ENCODE measurements around the gene ATXN1.
A peak's percentile ranks its signal among the peaks of the same experiment; 100 is the strongest.
"Not testable (repeated sequence)": the region's sequence is repeated elsewhere in the genome, so short reads cannot be mapped to it uniquely, and the experiment has no call there.

Gene ATXN1

DNA sequence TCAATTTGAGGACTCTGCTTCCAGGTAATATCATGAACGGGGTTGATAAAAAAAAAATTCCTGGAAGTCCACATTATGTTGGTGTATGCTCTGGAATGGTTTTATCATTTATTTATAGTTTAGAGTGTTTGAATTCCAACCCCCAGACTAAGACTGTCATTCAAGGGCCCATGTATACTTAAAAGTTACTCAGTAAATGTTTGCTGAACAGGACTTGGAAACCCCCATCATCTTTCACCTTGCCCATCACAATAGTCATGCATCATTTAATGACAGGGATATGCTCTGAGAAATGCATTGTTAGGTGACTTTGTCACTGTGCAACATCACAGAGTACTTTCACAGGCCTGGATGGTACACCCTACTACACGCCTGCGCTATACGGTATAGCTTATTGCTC is 104.8 kb downstream of the ATXN1 start:
- DNase-seq, result no peak

DNA sequence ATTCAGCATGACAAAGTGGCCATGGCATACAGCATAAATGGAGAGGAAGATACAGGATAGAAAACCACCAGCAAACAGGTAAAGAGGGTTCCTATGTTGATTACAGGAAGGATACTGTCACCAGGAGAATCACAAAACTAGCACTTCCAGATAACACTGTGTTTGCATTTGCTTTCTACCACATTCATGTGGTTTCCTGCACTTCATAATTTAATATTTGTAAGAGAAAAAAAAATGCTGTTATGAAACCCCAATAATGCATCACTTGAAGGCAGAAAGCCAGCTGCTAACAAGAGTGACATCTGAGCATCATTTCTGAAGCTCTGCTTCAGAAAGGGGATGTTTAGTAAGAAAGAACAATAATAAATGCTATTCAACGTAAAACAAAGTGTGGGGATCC is 106.6 kb downstream of the ATXN1 start:
- no peak for DNase-seq

DNA sequence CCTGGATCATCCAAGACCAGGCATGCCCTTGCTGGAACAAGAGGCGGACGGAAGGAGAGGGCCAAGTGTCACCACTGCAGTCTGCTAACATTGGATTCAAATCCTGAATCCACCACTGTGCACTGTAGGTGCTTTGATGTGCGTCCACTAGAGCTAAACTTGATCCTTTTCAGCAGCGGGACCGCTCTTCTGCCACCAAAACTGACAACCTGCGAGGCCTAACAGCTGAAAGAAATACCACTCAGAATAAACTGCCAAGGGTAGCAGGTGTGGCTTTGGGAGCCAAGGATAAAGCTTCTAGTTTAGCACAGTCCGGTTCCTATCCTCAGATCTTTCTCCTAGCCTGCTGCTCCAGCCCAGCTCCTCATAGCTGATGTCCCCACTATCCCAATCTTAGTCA is 108.0 kb downstream of the ATXN1 start:
- no peak for DNase-seq

DNA sequence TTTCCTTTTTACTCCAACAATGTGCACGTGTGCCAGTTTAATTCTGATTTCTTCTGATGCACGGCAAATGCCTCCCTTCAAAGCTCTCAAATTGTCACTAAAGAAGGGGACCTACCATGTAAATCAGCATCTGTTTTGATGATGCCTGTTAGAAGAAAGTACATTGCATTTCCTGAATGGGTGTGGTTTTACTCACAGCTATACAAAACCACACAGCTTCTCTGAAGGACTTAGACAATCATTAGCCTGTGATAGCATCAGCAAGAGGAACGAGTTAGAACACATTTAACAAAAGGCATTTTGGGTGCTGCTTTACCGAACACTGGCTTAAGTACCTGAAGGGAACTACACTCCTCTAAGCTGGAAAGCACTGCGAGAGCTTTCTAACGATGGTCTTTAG is 109.4 kb downstream of the ATXN1 start:
- no peak for DNase-seq

DNA sequence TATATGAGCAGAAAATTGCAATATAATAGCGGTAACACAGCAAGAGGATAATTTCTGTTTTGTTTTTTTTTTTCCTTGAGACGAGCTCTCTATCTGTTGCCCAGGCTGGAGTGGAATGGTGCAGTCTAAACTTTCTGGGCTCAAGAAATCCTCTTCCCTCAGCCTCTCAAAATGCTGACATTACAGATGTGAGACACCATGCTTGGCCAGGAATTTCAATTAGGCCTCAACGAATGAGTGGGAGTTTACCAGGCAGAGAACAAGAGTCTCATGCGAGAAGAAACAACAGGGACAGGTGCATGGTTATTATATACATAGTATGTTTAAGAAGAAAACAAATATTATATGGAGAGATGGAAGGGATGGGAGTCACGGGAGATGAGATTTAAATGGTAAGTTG is 111.4 kb downstream of the ATXN1 start:
- no peak for DNase-seq

DNA sequence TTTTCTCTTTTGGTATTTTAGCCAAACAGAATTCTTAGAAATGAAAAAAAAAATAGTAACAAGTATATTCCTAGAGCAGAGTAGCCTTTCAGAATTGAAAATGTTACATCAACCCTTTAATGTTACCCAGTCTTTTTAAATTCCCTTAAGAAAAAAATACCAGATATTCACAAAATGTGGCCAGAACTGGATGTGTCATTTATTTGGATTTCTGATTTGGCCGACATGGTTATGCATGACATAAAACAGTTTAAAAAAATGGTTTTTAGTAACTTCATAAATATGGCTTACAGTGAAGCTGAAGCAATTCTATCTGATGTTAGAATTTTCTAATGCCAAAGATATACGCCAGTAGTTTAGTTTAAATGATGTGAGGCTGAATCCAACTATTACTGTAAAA is 112.0 kb downstream of the ATXN1 start:
- DNase-seq, result no peak

DNA sequence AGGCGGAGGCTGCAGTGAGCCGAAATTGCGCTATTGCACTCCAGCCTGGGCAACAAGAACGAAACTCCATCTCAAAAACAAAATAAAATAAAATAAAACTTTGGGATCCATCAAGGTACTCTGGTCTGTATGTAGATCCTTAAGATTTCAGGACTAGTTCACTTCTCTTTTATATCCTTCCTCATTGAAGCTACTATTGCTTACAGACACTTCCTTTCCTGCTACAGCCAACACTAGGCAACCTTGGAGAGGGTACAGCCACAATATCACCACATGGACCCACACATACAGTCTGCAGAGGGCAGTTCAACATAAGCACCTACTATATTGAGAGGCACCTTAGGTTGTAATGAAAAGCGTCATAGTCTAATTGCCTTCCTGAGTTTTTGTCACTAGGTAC is 113.3 kb downstream of the ATXN1 start:
- DNase-seq, result no peak

DNA sequence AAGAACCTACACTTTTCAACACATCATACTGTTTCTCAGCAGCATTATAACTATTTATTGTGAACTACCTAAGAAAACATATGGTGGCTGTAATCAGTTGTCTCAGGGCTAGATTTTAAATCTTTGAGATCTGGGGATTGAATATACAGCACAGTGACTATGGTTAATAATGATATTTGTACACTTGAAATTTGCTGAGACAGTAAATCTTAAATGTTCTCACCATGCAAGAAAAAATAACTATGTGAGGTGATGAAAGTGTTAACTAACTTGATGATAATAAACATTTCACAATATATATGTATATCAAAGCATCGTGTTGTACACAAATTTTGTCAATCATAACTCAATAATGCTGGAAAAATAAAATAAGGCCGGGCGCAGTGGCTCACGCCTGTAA is 113.8 kb downstream of the ATXN1 start:
- no peak for DNase-seq

DNA sequence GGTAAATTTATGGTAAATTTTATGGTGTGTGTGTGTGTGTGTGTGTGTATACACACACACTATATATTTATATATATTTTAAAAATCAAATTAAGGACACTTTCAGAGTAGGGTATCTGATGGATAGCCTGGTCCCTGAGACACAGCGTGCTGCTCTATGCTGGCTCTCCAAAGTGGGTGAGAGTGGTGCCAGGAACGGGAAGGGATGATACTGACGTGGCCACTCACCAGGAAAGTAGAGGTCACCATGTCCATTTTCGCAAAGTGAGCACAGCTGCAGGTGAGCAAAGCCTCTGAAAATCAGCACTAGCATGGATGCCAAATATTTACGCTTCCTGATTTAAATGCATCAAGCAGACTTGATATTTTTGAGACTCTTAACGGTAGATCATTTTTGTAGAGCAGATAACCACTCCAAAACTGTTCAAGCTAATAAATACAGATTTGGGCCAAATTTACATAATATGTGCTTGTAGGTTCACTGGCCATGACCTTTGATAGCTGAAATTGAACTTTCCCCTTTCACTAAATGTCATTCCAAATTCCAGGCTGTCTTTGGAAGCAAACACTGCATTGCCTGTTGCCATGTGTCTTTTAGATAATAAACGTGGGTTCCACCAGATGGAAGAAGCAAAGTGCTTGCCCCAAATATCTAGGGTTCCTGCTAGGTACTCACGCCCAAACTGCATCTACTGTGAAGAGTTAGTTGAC is 116.6 kb downstream of the ATXN1 start:
- no peak for DNase-seq

DNA sequence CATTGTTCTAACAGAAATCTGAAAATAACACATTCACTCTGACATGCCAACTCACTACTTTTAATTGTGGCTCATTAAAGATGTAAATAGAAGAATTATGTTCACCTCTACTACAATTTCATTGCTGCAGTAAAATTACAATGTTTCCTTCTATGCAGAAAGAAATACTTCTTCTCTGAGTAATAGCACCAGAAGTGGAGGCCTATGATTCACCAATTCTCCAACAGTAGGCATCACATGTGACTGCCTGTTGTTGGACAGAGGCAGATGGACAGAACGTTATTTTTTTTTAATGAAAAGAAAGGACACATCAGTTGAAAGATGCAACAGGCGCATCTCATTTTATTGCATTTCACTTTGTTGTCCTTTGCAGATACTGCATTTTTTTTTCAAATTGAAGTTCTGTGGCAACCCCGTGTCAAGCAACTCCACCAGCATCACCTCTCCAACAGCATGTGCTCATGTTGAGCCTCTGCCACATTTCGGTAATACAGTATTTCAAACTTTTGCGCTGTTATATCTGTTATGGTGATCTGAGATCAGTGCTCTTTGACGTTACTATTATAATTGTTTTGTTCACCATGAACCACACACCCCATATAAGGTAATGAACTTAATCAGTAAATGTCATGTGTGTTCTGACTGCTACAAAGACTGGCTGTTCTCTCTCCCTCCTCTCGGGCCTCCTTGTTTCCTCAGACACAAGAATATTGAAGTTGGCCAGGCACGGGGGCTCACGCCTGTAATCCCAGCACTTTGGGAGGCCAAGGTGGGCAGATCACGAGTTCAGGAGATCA is 121.4 kb downstream of the ATXN1 start:
- DNase-seq, result peak in 1 of 58 donors; percentile 2

DNA sequence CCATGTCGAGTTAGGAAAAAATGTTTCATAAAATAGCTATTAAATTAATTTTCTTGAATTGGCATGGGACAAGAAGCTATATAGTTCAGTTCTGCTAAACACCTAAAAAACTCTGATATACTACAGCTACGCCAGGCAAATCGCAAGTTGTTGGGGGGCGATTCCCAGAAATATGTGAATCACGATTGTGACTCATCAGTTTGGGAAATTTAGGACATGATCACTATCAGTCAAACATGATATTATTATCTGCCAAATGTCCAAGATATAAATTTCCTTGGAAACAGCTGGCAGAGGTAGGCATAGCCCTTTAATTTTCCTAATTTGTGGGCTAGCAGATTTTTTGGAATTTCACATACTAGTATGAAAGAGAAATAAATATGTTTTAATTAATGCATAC is 123.6 kb downstream of the ATXN1 start:
- no peak for DNase-seq

DNA sequence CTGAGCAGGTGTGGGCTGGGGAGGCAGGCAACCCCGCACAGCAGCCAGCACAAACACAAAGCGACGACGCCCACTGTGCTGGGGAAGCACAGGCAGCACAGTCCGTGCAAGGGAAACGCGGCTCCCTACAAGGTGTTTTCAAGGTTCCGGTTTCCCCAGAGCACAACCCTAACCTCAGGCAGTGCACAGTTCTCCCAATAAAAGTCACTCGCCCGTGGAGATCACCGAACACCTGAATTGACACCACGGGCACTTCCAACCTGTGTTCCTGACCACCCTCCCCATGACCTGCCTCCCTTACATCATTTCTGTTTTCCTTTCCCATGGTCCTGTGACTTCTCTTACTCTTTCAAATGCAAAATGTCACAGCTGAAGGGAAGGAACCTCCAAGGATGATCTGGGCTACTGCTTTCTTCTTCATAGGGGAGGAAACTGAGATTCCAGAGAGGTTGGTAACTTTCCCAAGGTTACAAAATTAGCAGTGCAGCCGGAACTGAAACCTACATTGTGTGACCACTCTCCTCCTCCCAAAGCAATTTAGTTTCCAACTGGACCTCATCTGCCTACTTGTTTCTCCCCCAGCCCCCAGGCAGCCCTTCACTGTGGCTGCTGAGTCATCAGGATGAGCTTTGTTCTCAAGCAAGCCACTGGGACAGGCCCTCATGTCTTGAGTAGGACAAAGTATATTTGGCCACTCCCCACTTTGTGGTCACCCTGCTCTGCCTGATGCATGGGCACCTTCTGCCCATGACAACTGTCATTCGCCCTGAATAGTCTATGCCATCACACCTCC is 125.3 kb downstream of the ATXN1 start:
- DNase-seq, result peak in 2 of 58 donors; percentile 7 to 44

DNA sequence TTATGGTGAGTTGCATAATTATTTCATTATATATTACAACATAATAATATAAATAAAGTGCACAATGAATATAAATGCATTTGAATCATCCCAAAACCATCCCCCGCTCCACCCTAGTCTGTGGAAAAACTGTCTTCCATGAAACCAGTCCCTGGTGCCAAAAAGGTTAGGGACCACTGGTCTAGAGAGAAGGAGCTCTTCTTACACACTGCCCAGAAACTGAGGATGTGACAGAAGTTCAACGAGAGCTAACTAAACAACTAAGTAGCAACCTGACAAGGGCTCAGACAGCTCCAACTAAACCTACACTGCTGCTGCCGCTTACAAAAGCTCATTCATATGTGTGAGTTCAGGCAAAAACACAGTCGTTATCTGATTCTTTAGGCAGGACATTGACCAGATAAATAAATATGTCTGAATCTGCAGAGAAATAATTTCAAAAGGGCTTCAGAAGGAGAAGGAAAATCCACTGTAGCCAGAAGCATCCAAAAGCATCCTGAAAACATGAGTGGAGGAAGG is 125.9 kb downstream of the ATXN1 start:
- no peak for DNase-seq

DNA sequence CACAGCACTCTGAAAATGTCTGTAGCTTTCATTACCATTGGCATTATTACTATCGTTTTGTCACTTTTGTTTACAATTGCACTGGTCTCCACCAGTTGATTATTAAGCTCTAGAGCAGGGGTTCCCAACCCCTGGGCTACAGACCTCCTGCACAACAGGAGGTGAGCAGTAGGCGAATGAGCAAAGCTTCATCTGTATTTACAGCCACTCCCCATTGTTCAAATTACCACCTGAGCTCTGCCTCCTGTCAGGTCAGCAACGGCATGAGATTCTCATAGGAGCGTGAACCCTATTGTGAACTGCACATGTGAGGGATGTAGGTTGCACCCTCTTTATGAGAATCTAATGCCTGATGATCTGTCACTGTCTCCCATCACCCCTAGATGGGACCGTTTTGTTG is 126.4 kb downstream of the ATXN1 start:
- no peak for DNase-seq

DNA sequence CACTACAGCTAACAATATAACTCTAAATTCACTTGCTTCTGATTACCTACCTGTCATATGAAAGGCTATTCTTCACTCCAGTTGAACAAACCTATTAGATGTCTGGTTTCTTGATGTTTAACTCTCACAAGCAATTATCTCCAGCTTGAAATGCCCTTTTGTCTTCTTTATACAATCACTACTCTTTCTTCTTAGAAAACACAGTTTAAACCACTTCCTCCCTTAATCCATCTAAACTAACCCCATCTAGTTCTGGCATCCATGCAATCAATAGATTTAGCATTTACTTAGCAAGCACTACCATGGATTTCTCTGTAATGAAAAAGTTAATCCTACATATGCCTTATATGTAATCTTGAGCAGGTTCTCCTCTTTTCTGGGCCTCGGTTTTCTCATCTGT is 127.3 kb downstream of the ATXN1 start:
- no peak for DNase-seq

DNA sequence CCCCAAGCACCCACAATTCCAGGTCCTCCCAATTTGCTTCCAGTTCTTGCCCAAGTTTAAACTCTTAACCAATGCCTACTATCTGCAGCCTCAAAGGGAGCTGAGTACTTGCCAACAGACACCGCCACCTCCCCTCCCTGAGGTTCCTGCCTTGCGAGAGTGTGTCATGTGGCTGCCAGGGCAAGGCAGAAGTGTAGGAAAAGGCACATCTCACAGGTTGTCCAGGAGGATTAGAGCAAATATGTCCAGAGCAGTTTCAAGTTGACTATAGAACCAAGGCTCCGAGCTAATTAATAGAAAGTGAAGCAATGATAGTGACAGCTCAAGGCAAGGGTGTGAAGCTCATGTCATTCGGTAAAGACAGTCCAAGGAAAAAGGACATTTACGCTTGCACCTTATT is 127.8 kb downstream of the ATXN1 start:
- DNase-seq, result no peak

DNA sequence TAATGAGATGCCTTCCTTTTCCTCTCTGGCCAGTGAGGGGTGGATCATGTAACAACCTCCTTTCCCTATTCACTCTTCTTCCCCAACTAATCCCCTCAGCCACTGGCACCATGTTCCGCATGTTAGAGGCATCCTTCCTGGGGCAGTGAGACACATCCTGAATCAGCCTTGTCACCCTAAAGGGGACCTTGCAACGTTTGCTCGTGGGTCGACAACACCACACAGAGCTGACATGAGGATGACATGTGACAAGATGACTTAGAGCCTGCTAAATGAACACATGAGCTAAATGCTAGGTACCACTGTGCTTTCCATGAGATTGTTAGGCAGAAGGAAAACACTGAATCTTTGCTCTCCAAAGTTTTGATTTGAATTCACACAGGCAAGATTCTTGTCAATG is 129.2 kb downstream of the ATXN1 start:
- no peak for DNase-seq

DNA sequence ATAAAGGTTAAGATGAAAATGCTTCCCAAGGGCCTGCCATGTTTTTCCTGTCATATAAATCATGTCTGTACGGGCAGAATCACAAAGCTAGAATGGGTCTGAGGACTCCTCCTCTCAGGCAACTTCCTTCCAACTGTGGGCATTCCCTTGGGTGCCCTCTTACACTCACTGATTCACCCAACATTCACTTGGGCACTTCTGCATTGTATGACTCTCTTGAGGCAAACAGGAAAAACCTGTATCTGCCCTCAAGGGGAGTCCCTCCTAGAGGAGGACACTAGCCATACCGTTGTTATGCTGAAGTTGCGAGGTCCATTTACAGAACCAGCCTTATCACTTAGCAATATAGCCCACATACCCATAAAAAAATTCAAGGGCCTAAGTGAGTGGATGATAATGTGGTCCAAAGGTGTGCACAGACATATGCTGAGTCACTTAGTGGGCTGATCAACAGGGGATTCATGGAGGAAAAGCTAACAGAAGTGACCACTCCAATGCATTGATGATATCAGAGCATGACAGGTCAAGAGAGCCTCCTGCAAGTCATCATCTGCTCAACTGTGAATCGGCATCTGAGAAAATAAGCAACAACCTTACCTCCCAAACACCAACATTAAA is 131.1 kb downstream of the ATXN1 start:
- DNase-seq, result no peak

DNA sequence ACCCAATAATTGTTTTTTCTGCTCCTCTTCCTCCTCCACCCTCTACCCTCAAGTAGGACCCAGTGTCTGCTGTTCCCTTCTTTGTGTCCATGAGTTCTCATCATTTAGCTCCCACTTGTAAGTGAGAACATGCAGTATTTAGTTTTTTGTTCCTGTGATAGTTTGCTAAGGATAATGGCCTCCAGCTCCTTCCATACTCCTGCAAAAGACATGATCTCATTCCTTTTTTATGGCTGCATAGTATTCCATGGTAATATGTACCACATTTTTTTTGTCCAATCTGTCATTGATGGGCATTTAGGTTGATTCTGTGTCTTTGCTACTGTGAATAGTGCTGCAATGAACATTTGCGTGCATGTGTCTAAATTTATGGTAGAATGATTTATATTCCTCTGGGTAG is 132.7 kb downstream of the ATXN1 start:
- DNase-seq, result not testable (repeated sequence)

DNA sequence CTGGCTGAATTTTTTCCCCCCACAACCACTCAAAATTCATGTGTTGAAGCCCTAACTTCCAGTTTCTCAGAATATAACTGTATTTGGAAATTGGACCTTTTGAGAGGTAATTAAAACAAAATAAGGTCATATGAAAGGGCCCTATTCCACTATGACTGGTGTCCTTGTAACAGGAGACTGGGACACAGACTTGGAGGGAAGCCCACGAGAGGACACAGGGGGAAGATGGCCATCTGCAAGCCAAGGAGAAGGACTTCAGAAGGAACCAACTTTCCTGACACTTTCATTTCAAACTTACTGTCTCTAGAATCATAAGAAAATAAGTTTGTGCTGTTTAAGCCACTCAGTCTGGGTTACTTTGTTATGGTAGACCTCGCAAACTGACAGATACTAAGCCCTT is 134.6 kb downstream of the ATXN1 start:
- DNase-seq, result no peak

All from anterior cingulate cortex (tissue), 58 donors.